ENCODE results near the gene ZNF43.
"Not testable (repeated sequence)": the region's sequence is repeated elsewhere in the genome, so short reads cannot be mapped to it uniquely, and the experiment has no call there.

ZNF43 gene

DNA sequence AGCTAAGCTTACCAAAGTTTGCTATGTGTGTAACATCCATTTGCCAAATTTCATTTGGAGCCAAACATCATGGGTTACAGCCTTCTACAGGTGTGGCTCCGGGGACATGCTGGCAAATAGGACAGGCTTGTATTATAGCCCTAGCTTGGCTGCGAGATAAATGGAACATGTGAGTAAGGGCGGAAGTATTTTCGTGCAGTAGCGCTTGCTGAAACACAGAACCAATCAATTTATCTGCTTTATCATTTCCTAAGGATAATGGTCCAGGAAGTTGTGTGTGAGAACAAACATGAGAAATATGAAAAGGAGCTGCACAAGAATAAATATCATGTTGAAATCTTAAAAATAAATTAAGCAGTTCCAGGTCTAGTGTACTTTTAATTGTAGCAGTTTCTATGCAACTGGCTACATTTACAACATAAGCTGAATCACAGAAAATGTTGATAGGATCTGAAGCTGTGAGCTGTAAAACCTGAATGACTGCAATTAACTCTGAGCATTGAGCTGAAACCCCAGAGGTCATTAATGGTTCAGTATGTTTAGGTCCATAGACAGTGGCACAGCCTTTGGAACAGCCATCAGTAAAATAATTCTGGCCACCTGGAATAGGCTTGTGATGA is 46.4 kb downstream of the ZNF43 start:
- H3K27ac ChIP-seq (replicated peaks), result no peak overlapping the region
- TF ChIP-seq, protein P1, sequence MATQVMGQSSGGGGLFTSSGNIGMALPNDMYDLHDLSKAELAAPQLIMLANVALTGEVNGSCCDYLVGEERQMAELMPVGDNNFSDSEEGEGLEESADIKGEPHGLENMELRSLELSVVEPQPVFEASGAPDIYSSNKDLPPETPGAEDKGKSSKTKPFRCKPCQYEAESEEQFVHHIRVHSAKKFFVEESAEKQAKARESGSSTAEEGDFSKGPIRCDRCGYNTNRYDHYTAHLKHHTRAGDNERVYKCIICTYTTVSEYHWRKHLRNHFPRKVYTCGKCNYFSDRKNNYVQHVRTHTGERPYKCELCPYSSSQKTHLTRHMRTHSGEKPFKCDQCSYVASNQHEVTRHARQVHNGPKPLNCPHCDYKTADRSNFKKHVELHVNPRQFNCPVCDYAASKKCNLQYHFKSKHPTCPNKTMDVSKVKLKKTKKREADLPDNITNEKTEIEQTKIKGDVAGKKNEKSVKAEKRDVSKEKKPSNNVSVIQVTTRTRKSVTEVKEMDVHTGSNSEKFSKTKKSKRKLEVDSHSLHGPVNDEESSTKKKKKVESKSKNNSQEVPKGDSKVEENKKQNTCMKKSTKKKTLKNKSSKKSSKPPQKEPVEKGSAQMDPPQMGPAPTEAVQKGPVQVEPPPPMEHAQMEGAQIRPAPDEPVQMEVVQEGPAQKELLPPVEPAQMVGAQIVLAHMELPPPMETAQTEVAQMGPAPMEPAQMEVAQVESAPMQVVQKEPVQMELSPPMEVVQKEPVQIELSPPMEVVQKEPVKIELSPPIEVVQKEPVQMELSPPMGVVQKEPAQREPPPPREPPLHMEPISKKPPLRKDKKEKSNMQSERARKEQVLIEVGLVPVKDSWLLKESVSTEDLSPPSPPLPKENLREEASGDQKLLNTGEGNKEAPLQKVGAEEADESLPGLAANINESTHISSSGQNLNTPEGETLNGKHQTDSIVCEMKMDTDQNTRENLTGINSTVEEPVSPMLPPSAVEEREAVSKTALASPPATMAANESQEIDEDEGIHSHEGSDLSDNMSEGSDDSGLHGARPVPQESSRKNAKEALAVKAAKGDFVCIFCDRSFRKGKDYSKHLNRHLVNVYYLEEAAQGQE (IDR thresholded peaks at IDR 0.05; ENCODE audit: insufficient replicate concordance, low read depth), result no peak
- TF ChIP-seq, protein P2, sequence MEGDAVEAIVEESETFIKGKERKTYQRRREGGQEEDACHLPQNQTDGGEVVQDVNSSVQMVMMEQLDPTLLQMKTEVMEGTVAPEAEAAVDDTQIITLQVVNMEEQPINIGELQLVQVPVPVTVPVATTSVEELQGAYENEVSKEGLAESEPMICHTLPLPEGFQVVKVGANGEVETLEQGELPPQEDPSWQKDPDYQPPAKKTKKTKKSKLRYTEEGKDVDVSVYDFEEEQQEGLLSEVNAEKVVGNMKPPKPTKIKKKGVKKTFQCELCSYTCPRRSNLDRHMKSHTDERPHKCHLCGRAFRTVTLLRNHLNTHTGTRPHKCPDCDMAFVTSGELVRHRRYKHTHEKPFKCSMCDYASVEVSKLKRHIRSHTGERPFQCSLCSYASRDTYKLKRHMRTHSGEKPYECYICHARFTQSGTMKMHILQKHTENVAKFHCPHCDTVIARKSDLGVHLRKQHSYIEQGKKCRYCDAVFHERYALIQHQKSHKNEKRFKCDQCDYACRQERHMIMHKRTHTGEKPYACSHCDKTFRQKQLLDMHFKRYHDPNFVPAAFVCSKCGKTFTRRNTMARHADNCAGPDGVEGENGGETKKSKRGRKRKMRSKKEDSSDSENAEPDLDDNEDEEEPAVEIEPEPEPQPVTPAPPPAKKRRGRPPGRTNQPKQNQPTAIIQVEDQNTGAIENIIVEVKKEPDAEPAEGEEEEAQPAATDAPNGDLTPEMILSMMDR (IDR thresholded peaks at IDR 0.05; ENCODE audit: insufficient read depth, low read length), result no peak
- TF ChIP-seq POLR2AphosphoS5 (IDR thresholded peaks at IDR 0.05; ENCODE audit: low read depth), result no peak
- no peak for TF ChIP-seq GABPA (IDR thresholded peaks at IDR 0.05; ENCODE audit: low read depth)
- no peak for TF ChIP-seq SPI1 (IDR thresholded peaks at IDR 0.05; ENCODE audit: borderline replicate concordance, low read depth)
- no peak for DNase-seq (ENCODE audit: low read depth in 1 of 2, low spot score in 1 of 2)
- no peaks in the 10 kb centered on the region for H3K27me3 ChIP-seq (ENCODE audit: insufficient read depth, poor library complexity, severe bottlenecking)
- no peak overlapping the region for H3K4me3 ChIP-seq (replicated peaks; ENCODE audit: insufficient read depth, low read length)

DNA sequence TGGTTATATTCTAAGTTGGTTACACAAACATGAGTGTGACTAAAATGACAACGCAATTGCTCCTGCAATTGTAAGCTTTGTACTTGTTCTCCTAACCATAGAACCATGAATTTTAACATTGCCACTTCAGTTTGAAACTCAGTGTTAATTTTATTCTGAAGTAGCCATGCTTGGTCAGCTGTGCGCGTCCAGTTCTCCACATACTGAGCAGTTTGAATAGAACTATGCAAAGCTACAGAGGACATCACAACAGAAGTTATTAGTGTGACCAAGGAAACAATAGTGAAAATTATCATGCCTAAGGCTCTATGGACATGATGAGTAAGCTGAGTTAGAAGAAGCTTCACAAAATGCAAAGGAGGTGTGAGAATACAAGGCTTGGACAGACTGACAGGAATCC is 49.0 kb downstream of the ZNF43 start:
- TF ChIP-seq GABPA (IDR thresholded peaks at IDR 0.05; ENCODE audit: low read depth), result no peak
- TF ChIP-seq POLR2AphosphoS5 (IDR thresholded peaks at IDR 0.05; ENCODE audit: low read depth), result no peak
- TF ChIP-seq SPI1 (IDR thresholded peaks at IDR 0.05; ENCODE audit: borderline replicate concordance, low read depth), result no peak
- TF ChIP-seq, protein P1 (IDR thresholded peaks at IDR 0.05; ENCODE audit: insufficient replicate concordance, low read depth), result no peak
- TF ChIP-seq, protein P2 (IDR thresholded peaks at IDR 0.05; ENCODE audit: insufficient read depth, low read length), result no peak
- Histone ChIP-seq H3K4me3 (replicated peaks; ENCODE audit: insufficient read depth, low read length) (no peak overlapping the region), H3K27me3 (ENCODE audit: insufficient read depth, poor library complexity, severe bottlenecking) (no peaks in the 10 kb centered on the region), H3K27ac (replicated peaks) (no peak overlapping the region)
- no peak for DNase-seq (ENCODE audit: low read depth in 1 of 2, low spot score in 1 of 2)

- not testable (repeated sequence) for DNase-seq (ENCODE audit: low read depth in 1 of 2, low spot score in 1 of 2); H3K4me3 ChIP-seq (replicated peaks; ENCODE audit: insufficient read depth, low read length); H3K27me3 ChIP-seq (ENCODE audit: insufficient read depth, poor library complexity, severe bottlenecking); H3K27ac ChIP-seq (replicated peaks)
These were observed 60.2 kb downstream of the ZNF43 start for GRCh38 chr19:21775792-21776191.

DNA sequence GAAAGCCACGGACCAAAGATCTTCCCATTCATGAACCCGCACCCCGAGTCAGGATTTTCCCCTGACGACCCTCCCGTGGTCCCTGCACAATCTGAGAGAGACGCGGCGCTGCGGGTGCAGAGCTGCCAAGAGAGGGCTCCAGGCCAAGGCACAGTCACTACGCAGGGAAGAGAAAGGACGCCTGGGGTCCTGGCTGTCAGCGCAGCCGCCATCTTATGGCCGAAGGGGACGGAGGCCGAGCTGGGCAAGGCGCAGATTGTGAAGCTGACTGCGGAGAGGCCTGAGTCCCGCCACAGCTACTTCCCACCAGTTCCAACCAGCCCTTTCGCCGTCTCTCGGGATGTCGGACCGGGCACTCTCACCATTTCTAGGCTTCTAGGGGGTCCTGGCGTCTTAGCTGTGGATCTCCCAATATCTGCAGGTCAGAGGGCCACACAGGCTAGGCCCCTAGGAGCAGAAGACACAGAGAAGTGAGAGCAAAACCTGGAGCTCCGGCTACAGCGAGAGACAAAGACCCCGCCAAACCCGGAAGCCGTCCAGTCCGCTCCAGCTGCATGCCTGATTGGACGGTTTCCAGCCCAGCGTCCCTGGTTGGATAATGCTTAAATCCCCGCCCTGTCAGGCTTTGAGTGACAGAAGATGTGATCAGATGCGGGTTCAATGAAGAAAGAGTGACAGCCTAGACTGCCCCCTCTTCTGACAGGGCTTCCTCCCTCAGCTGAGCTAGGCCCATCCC is 68.7 kb downstream of the ZNF43 start, which contains the start of gene ZNF100:
Gene ZNF100, minus strand, starts transcription at position 515 of the 736 bp plus-strand sequence. Its CDS starts 150 bp downstream, at position 365.
- TF ChIP-seq SPI1 (IDR thresholded peaks at IDR 0.05; ENCODE audit: borderline replicate concordance, low read depth) (peak; percentile 82), GABPA (IDR thresholded peaks at IDR 0.05; ENCODE audit: low read depth) (0 out of 2 replicates have a peak, but pooled peaks have one; percentile 51), POLR2AphosphoS5 (IDR thresholded peaks at IDR 0.05; ENCODE audit: low read depth) (peak; percentile 73)
- TF ChIP-seq, protein P1 (IDR thresholded peaks at IDR 0.05; ENCODE audit: insufficient replicate concordance, low read depth), result peak; percentile 59
- TF ChIP-seq, protein P2 (IDR thresholded peaks at IDR 0.05; ENCODE audit: insufficient read depth, low read length), result no peak
- DNase-seq (ENCODE audit: low read depth in 1 of 2, low spot score in 1 of 2), result peak; percentile 81 to 96
- Histone ChIP-seq H3K4me3 (replicated peaks; ENCODE audit: insufficient read depth, low read length) (peak within 1 kb of the TSS; percentile 67), H3K27ac (replicated peaks) (peak within 1 kb of the TSS; percentile 91), H3K27me3 (ENCODE audit: insufficient read depth, poor library complexity, severe bottlenecking) (no peaks in the 10 kb centered on the region)

GRCh38 chr19:21766705-21767064 is 69.3 kb downstream of the ZNF43 start:
- peak overlapping the region; percentile 91 for H3K27ac ChIP-seq (replicated peaks)
- H3K27me3 ChIP-seq (ENCODE audit: insufficient read depth, poor library complexity, severe bottlenecking), result not testable (repeated sequence)
- peak overlapping the region; percentile 67 for H3K4me3 ChIP-seq (replicated peaks; ENCODE audit: insufficient read depth, low read length)
- DNase-seq (ENCODE audit: low read depth in 1 of 2, low spot score in 1 of 2), result peak in 1 of 2 experiments; percentile 4

Data from HL-60 (cell line).